Tibial artery (tissue), 4 donors: ENCODE measurements around the gene SLIT3.

ENCODE experiments used
- DNase-seq, 2 donors: peaks; one replicate each; pipeline ENCODE4 v3.0.0-alpha.2; 2019
- H3K27ac ChIP-seq, 2 donors: fragments of 200-600 bp; sonication (generic) in 1 of 2; 1 replicate in 1 of 2; 2 replicates in 1 of 2; pipeline ENCODE4 v1.5.1; 2018 to 2019; ENCODE audit warnings: mild to moderate bottlenecking in 1 of 2
- H3K27me3 ChIP-seq, 2 donors: fragments of 200-600 bp; sonication (generic) in 1 of 2; one replicate each; pipeline versions ENCODE4 v1.5.1 to v1.6.0; 2016 to 2019
- H3K36me3 ChIP-seq, 3 donors: fragments of 200-600 bp; sonication (generic) in 2 of 3; one replicate each; pipeline ENCODE4 v1.5.1; 2016 to 2019; ENCODE audit warnings: mild to moderate bottlenecking in 2 of 3
- H3K4me1 ChIP-seq, 4 donors: fragments of 200-600 bp; sonication (generic) in 2 of 4; 1 replicate in 3 of 4; 2 replicates in 1 of 4; pipeline ENCODE4 v1.5.1; 2016 to 2019
- H3K4me3 ChIP-seq, 2 donors: fragments of 200-600 bp; sonication (generic) in 1 of 2; 1 replicate in 1 of 2; 2 replicates in 1 of 2; pipeline ENCODE4 v1.5.1; 2018 to 2019; ENCODE audit warnings: mild to moderate bottlenecking in 2 of 2
- H3K9me3 ChIP-seq, 3 donors: fragments of 200-600 bp; sonication (generic) in 1 of 3; one replicate each; pipeline ENCODE4 v1.5.1; 2016 to 2019
- intact Hi-C: fragments of 100-400 bp; cut with DNase I; formaldehyde crosslinking; loops from one replicate; pipeline ENCODE4 v1.15.0; 2023; ENCODE audit warnings: low total_unique reads
- TF ChIP-seq, protein P1 (sequence below), 2 experiments: fragments of 200-600 bp in 1 of 2; fragments of 450-650 bp in 1 of 2; IDR thresholded peaks; one replicate each; pipeline ENCODE4 v1.5.1; 2017 to 2019; ENCODE audit warnings: antibody characterized with exemption in 2 of 2, mild to moderate bottlenecking in 1 of 2, moderate library complexity in 1 of 2

Gene SLIT3

DNA sequence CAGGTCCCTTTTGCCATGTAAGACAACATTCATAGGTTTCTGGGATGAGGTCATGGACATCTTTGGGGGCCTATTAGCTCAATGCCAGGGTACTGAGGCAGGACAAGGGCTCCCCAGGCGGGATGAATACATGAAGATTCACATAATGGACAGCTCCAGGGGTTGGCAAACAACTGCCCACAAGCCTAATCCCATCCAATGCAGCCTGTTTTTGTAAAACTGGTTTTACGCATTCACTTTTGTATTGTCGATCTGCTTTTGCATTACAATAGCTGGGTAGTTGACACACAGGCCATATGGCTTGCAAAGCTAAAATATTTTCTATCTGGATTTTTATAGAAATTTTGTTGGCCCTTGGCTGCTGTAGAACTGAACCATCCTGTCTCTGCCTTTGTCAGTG is 473.3 kb downstream of the SLIT3 start:
- Histone ChIP-seq H3K9me3 (no peaks in the 10 kb centered on the region), H3K4me1 (peaks cover 0 to 25% (median 7%) of the 10 kb centered on the region in 4 donors), H3K27me3 (no peaks in the 10 kb centered on the region), H3K4me3 (no peak overlapping the region), H3K27ac (no peak overlapping the region), H3K36me3 (no peaks in the 10 kb centered on the region)
- intact Hi-C loops: no loop called here
- TF ChIP-seq, protein P1, sequence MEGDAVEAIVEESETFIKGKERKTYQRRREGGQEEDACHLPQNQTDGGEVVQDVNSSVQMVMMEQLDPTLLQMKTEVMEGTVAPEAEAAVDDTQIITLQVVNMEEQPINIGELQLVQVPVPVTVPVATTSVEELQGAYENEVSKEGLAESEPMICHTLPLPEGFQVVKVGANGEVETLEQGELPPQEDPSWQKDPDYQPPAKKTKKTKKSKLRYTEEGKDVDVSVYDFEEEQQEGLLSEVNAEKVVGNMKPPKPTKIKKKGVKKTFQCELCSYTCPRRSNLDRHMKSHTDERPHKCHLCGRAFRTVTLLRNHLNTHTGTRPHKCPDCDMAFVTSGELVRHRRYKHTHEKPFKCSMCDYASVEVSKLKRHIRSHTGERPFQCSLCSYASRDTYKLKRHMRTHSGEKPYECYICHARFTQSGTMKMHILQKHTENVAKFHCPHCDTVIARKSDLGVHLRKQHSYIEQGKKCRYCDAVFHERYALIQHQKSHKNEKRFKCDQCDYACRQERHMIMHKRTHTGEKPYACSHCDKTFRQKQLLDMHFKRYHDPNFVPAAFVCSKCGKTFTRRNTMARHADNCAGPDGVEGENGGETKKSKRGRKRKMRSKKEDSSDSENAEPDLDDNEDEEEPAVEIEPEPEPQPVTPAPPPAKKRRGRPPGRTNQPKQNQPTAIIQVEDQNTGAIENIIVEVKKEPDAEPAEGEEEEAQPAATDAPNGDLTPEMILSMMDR (IDR thresholded peaks at IDR 0.05): no peak
- DNase-seq: no peak

DNA sequence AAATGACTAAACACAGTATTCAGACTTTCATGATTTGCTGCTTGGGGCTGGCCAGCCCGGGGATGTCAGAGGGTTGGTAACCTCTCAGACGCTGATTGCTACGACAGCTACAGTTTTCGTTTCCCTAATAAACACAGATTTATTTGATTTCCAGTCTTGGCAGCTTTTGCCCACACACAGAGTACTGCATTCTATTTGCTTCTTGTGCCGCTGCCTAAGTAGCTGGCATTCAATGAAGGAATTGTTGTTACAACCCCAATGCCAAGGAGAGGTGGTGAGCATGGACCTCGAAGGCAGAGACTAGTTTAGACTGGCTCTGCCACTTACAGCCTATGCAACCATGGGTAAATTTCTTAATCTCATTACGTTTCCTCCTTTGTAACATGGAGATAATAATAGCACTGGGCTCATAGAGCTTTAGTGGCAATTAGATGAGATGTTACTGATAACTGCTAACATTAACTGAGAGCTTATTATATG is 474.7 kb downstream of the SLIT3 start:
- Histone ChIP-seq H3K27ac (no peak overlapping the region), H3K4me1 (peaks cover 0 to 38% (median 15%) of the 10 kb centered on the region in 4 donors), H3K27me3 (no peaks in the 10 kb centered on the region), H3K9me3 (no peaks in the 10 kb centered on the region), H3K4me3 (no peak overlapping the region), H3K36me3 (no peaks in the 10 kb centered on the region)
- TF ChIP-seq, protein P1 (IDR thresholded peaks at IDR 0.05): no peak
- no peak for DNase-seq
- intact Hi-C loops: no loop called here

DNA sequence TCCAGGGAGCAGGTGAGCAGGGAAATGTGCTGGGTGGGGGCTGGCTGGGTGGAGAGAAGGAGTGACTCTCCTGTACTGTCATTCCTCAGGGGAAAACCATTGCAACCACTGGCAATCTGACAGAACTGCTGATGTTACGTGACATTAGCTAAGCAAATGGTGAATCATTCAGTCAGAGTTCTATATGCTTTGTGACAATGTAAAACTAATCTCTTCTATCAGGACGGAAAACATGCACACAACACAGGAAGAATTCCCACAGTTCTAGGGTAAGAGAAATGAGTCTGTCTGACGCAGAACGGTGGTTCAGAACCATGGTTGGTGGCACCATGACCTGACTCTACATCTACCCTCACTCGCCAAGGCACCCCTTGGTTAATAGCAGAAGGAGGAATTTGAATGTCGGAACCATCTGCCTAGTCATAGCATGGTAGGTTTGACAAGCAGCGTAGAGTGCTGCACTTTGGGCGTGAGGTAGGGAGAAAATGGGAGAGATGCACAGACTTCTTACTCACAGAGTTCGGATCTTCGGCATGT is 478.1 kb downstream of the SLIT3 start:
- Histone ChIP-seq H3K36me3 (no peaks in the 10 kb centered on the region), H3K4me3 (no peak overlapping the region), H3K27ac (peak overlapping the region; percentile 43 to 61), H3K27me3 (no peaks in the 10 kb centered on the region), H3K4me1 (peaks cover 0 to 44% (median 15%) of the 10 kb centered on the region in 4 donors), H3K9me3 (no peaks in the 10 kb centered on the region)
- intact Hi-C loops: no loop called here
- peak; percentile 72 to 78 for DNase-seq
- TF ChIP-seq, protein P1 (IDR thresholded peaks at IDR 0.05): no peak

- H3K9me3 ChIP-seq: no peaks in the 10 kb centered on the region
- H3K27me3 ChIP-seq: no peaks in the 10 kb centered on the region
- TF ChIP-seq, protein P1 (IDR thresholded peaks at IDR 0.05): no peak
- intact Hi-C loops: no loop called here
- peaks cover 0 to 44% (median 15%) of the 10 kb centered on the region in 4 donors for H3K4me1 ChIP-seq
- peak overlapping the region; percentile 43 to 61 for H3K27ac ChIP-seq
- peaks cover 0 to under 1% (median 0%) of the 10 kb centered on the region in 3 donors for H3K36me3 ChIP-seq
- DNase-seq: no peak
- H3K4me3 ChIP-seq: no peak overlapping the region
Measured at GRCh38 chr5:168822248-168822744, 478.6 kb downstream of the SLIT3 start.

GRCh38 chr5:168820874-168821273 is 480.1 kb downstream of the SLIT3 start:
- Histone ChIP-seq H3K9me3 (no peaks in the 10 kb centered on the region), H3K27ac (peak overlapping the region in 1 of 2 donors; percentile 19), H3K27me3 (no peaks in the 10 kb centered on the region), H3K4me1 (peaks cover 0 to 30% (median 9%) of the 10 kb centered on the region in 4 donors), H3K36me3 (peaks cover 0 to 14% (median 12%) of the 10 kb centered on the region in 3 donors), H3K4me3 (no peak overlapping the region)
- intact Hi-C loops: no loop called here
- TF ChIP-seq, protein P1 (IDR thresholded peaks at IDR 0.05): no peak
- DNase-seq: no peak
